ENCODE data around the gene SIGLEC10.

Gene SIGLEC10

GRCh38 chr19:51367255-51367564 lies 50.2 kb downstream of the SIGLEC10 start:
- FAIRE-seq (no peak), DNase-seq (ENCODE audit: insufficient read length, low spot score) (no peak)

- peak; percentile 88 for DNase-seq (ENCODE audit: insufficient read length, low spot score)
- peak; percentile 86 for FAIRE-seq
Measured at GRCh38 chr19:51366389-51367254, 50.8 kb downstream of the SIGLEC10 start.

GRCh38 chr19:51365965-51366388 lies 51.5 kb downstream of the SIGLEC10 start, which contains the start of gene ETFB:
TSS of gene ETFB (minus strand) at chr19:51366388. CDS start at chr19:51366326, 62 bp downstream.
- no peak for DNase-seq (ENCODE audit: insufficient read length, low spot score)

GRCh38 chr19:51365211-51365964 lies 52.1 kb downstream of the SIGLEC10 start:
- no peak for DNase-seq (ENCODE audit: insufficient read length, low spot score)

More at GRCh38 chr19:51365965-51366388, 51.5 kb downstream of the SIGLEC10 start, which contains the start of gene ETFB:
- no peak for FAIRE-seq

DNA sequence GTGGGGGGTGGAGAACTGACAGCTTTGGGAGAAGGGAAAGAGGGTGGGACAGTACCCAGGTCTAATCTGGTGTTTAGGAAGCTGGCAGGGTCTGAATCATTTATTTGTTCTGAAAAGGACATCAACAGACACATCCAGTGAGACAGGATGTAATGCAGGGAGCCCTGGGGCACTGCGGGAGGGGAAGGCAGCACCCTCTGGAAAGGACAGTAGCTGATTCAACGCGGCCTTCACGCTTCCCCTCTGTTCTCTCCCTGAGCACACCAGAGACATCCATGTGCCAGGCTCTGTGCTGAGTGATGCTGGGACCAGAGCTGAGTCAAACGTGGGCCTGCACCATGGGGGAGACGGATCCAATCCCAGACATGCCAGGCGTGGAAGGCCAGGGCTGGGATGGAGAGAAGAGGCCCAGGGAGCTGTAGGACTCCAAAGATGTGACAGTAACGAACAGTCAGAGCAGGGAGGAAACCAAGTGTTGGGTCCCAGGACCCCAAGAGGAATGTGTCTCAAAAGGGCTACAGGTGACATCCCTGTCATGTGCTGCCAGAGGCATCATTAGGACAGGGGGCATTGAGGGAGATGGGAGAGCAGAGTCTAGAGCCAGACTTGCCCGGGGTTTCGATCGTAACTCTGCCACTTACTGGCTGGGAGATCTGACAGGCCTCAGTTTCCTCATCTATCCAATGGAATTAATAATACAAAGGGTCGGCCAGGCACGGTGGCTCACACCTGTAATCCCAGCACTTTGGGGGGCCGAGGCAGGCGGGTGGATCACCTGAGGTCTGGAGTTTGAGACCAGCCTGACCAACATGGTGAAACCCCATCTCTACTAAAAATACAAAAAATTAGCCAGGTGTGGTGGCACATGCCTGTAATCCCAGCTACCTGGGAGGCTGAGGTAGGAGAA lies 53.0 kb downstream of the SIGLEC10 start:
- FAIRE-seq = no peak
- DNase-seq (ENCODE audit: insufficient read length, low spot score) = no peak

More at GRCh38 chr19:51365211-51365964, 52.1 kb downstream of the SIGLEC10 start:
- peak; percentile 44 for FAIRE-seq

- DNase-seq (ENCODE audit: insufficient read length, low spot score) (no peak), FAIRE-seq (no peak)
Measured at GRCh38 chr19:51361239-51361638, 56.2 kb downstream of the SIGLEC10 start.
